Peyer's patch (tissue), 4 donors: Measurements from ENCODE around the gene AFF2.

Source experiments
- CTCF ChIP-seq, 6 experiments: fragments of 450-650 bp in 4 of 6; fragments of 200-600 bp in 2 of 6; sonication (generic) in 1 of 6; IDR thresholded peaks; one replicate each; pipeline ENCODE4 v1.5.1; 2017 to 2019; ENCODE audit warnings: antibody characterized with exemption in 6 of 6, mild to moderate bottlenecking in 3 of 6, moderate library complexity in 1 of 6
- POLR2A ChIP-seq, 2 donors: fragments of 450-650 bp; IDR thresholded peaks; one replicate each; pipeline ENCODE4 v1.5.1; 2017; ENCODE audit warnings: antibody characterized with exemption in 2 of 2, mild to moderate bottlenecking in 2 of 2, moderate library complexity in 2 of 2

GRCh38 chrX:148612431-148612830, 112.0 kb downstream of the AFF2 start:
- TF ChIP-seq CTCF (IDR thresholded peaks at IDR 0.05): no peak
- no peak for TF ChIP-seq POLR2A (IDR thresholded peaks at IDR 0.05)
